Measurements from ENCODE around the gene ANKRD17.

- TF ChIP-seq CTCF (IDR thresholded peaks at IDR 0.05; ENCODE audit: poor library complexity, severe bottlenecking) (no peak), EZH2 (IDR thresholded peaks at IDR 0.05; ENCODE audit: borderline replicate concordance, insufficient read depth, low read length, poor library complexity, severe bottlenecking) (no peak), POLR2AphosphoS5 (IDR thresholded peaks at IDR 0.05) (no peak), RAD21 (conservative IDR thresholded peaks at IDR 0.05) (no peak), SMC3 (conservative IDR thresholded peaks at IDR 0.05; ENCODE audit: poor library complexity) (no peak), EP300 (conservative IDR thresholded peaks at IDR 0.05; ENCODE audit: poor library complexity, severe bottlenecking) (no peak), TAF1 (IDR thresholded peaks at IDR 0.05; ENCODE audit: low read depth) (no peak), REST (IDR thresholded peaks at IDR 0.05; ENCODE audit: borderline replicate concordance) (peak; percentile 17)
Observed at GRCh38 chr4:73221734-73222133, 36.9 kb downstream of the ANKRD17 start.
